PFSK-1 (cell line): ENCODE data around the gene TNRC6A.

Experiments
- FOXP2 ChIP-seq: optimal IDR thresholded peaks from 2 replicates; pipeline ENCODE3; 2011; ENCODE audit warnings: borderline replicate concordance, control low read depth, inconsistent platforms; ENCODE audit not compliant: insufficient read depth; ENCODE audit errors: extremely low read length, extremely low read depth
- POLR2AphosphoS5 ChIP-seq: IDR thresholded peaks from 2 replicates; pipeline ENCODE4 v1.6.1; 2012; ENCODE audit warnings: low read depth, mild to moderate bottlenecking, control low read depth, low read length, moderate library complexity
- SIN3A ChIP-seq: IDR thresholded peaks from 2 replicates; pipeline ENCODE4 v1.6.1; 2012; ENCODE audit warnings: mild to moderate bottlenecking, low read length, moderate library complexity, borderline replicate concordance; ENCODE audit not compliant: insufficient read depth
- TAF1 ChIP-seq: IDR thresholded peaks from 2 replicates; pipeline ENCODE4 v1.6.1; 2012; ENCODE audit warnings: low read length, control low read depth, borderline replicate concordance; ENCODE audit not compliant: insufficient read depth
- TF ChIP-seq, protein P1 (sequence below), 2 experiments: IDR thresholded peaks; 2 replicates each; pipeline versions ENCODE4 v1.6.1 to v1.8.0; 2011 to 2012; ENCODE audit warnings: low read depth in 2 of 2, low read length in 2 of 2, control low read depth in 1 of 2, inconsistent platforms in 1 of 2, mild to moderate bottlenecking in 1 of 2, moderate library complexity in 1 of 2; ENCODE audit not compliant: insufficient read depth in 1 of 2

Gene TNRC6A

DNA sequence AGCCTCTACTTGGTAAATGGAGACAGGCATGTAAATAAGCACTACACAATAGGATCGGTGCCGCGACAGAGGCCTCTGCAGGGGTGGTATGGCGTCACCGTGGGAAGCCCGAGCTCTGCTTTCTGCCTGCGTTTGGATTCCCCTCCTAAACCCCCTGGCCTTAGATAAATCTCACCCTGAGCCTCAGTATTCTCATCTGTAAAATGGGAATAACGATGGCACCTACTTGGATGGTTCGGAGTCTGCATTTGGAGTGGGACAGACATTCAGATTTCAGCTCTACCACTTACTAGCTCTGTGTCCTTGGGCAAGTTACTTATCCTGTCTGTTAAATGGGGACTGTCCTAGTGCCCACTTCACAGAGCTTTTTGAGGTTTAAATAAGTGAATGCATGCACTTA lies 42.8 kb upstream of the TNRC6A start:
- TF ChIP-seq, protein P1, sequence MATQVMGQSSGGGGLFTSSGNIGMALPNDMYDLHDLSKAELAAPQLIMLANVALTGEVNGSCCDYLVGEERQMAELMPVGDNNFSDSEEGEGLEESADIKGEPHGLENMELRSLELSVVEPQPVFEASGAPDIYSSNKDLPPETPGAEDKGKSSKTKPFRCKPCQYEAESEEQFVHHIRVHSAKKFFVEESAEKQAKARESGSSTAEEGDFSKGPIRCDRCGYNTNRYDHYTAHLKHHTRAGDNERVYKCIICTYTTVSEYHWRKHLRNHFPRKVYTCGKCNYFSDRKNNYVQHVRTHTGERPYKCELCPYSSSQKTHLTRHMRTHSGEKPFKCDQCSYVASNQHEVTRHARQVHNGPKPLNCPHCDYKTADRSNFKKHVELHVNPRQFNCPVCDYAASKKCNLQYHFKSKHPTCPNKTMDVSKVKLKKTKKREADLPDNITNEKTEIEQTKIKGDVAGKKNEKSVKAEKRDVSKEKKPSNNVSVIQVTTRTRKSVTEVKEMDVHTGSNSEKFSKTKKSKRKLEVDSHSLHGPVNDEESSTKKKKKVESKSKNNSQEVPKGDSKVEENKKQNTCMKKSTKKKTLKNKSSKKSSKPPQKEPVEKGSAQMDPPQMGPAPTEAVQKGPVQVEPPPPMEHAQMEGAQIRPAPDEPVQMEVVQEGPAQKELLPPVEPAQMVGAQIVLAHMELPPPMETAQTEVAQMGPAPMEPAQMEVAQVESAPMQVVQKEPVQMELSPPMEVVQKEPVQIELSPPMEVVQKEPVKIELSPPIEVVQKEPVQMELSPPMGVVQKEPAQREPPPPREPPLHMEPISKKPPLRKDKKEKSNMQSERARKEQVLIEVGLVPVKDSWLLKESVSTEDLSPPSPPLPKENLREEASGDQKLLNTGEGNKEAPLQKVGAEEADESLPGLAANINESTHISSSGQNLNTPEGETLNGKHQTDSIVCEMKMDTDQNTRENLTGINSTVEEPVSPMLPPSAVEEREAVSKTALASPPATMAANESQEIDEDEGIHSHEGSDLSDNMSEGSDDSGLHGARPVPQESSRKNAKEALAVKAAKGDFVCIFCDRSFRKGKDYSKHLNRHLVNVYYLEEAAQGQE (IDR thresholded peaks at IDR 0.05; ENCODE audit: insufficient read depth in 1 of 2, low read depth in 2 of 2, low read length in 2 of 2) = no peak
- no peak for TF ChIP-seq POLR2AphosphoS5
- TF ChIP-seq SIN3A = no peak
- TF ChIP-seq FOXP2 = no peak
- TF ChIP-seq TAF1 = no peak

DNA sequence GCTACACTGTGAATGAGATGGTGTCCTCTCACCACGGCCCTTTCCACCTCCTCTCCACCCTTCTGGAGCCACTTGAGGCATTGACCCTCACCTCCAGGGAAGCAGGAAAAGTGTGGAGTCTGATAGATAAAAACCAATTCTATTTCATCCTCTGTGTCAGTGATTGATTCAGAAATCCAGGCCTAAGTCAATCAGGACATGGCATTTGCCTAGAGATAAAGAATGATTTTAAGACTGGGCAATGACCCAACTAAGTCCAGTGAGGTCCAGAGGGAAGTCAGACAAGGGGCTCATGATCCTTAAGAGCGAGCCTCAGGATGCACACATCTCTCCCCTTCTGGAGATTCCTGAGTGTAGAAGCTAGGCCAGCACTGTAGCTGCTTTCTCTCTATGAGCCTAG lies 41.1 kb upstream of the TNRC6A start:
- no peak for TF ChIP-seq TAF1
- TF ChIP-seq, protein P1 (IDR thresholded peaks at IDR 0.05; ENCODE audit: insufficient read depth in 1 of 2, low read depth in 2 of 2, low read length in 2 of 2) = no peak
- TF ChIP-seq POLR2AphosphoS5 = no peak
- no peak for TF ChIP-seq FOXP2
- TF ChIP-seq SIN3A = no peak

DNA sequence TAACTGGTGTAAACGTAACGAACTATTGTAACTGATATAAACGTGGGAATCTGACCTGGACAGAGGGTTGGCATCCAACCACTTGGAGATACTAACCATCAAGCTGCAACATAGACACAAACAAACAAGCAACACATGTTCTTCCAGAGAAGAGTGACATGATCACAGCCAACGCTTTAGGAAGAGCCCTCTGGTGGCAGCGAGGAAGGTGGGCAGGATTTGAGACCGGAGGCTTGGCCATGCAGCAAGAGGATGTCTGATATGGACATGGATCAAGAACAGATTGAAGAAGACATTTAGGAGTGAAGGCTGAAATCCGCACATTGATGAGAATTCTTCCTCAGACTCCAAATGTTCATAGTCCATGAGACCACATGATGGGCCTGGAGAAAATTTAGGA lies 40.3 kb upstream of the TNRC6A start:
- TF ChIP-seq, protein P1 (IDR thresholded peaks at IDR 0.05; ENCODE audit: insufficient read depth in 1 of 2, low read depth in 2 of 2, low read length in 2 of 2) = no peak
- TF ChIP-seq TAF1 = no peak
- no peak for TF ChIP-seq SIN3A

DNA sequence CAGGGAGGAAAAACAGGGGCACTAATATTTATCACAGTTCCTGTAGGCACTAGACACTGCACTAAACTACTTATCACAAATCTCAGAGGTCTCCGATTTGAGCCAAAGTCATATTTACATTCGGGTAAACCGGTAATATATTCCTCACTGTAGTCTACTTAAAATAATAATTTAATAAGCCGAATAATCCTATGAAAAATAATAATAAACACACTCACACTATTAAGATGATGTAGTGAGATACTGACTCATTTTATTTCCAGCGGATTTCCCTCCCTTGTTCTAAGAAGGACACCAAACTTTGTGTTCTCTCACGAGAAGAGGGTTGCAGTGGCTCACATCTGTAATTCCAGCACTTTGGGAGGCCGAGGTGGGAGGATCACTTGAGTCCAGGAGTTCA lies 36.6 kb upstream of the TNRC6A start:
- no peak for TF ChIP-seq SIN3A

DNA sequence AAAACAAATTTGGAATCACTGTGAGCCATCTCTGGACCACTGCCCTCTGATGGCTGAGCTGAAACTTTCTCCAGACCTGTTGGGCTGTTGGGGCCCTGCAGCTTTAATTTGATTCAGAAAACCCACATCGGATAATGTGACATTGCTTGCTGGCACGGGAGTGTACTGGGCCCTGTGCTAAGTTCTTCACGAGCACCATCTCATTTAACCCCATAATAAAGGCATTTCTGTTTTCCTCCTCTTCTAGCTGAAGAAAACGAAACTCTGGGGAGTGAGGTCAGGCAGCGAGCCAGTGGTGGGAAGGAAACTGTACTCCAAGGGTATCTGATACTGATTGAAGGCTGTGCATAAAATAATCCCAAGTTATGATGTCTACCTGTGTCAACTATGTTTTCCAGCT lies 34.5 kb upstream of the TNRC6A start:
- TF ChIP-seq TAF1 = no peak
- TF ChIP-seq POLR2AphosphoS5 = no peak
- TF ChIP-seq SIN3A = no peak
- TF ChIP-seq, protein P1 (IDR thresholded peaks at IDR 0.05; ENCODE audit: insufficient read depth in 1 of 2, low read depth in 2 of 2, low read length in 2 of 2) = no peak
- TF ChIP-seq FOXP2 = no peak

DNA sequence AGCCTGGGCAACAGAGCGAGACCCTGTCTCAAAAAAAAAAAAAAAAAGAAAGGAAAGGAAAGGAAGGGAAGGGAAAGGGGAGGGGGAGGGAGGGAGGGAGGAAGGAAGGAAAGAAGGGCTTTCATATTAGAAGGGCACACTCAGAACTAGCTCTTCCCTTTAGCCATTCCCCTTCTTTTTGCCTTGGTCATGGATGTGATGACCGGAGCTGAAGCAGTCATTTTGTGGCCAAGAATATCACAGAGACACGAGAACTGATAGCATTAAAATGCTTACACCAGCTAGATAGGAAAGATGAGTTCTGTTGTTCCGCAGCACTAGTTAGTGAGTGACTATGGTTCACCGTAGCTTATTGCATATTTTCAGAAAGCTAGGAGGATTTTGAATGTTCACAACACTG lies 32.8 kb upstream of the TNRC6A start:
- TF ChIP-seq, protein P1 (IDR thresholded peaks at IDR 0.05; ENCODE audit: insufficient read depth in 1 of 2, low read depth in 2 of 2, low read length in 2 of 2) = no peak
